ENCODE data around the gene SRP54.

Gene SRP54

DNA sequence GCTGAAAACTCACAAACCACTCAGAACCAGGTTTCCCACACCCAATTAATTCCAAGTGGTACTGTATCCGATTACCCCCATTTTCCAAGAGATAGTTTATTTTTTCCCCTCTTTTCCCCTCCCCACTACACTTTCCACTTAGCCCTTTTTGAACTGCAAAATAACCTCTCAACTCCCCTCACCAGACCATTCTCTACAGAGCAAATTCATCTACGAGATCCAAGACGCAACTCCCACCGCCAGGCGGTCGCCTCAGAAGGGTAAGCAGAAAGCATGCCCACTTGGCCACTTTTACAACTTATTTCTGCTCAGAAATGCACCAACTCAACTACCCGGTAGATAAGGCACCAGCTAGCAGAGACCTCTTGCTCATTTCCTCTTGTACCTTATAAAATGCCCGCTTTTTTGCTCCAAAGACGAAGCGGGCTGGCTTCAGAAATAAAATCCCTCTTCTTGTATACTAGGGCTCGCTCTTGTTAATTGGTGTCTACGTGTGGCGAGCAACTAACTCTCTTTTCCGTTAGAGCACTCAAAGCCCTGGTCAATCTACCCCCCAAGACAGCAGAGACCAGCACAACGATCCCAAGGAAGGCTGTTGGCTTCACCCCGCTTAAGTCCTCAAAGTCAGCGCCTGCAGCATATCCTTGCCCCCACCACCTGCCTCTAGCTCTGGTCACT is 910 bp upstream of the SRP54 start:
- H3K4me3 ChIP-seq (replicated peaks; ENCODE audit: low read depth, low read length) = peak overlapping the region; percentile 80
- TF ChIP-seq, protein P1, sequence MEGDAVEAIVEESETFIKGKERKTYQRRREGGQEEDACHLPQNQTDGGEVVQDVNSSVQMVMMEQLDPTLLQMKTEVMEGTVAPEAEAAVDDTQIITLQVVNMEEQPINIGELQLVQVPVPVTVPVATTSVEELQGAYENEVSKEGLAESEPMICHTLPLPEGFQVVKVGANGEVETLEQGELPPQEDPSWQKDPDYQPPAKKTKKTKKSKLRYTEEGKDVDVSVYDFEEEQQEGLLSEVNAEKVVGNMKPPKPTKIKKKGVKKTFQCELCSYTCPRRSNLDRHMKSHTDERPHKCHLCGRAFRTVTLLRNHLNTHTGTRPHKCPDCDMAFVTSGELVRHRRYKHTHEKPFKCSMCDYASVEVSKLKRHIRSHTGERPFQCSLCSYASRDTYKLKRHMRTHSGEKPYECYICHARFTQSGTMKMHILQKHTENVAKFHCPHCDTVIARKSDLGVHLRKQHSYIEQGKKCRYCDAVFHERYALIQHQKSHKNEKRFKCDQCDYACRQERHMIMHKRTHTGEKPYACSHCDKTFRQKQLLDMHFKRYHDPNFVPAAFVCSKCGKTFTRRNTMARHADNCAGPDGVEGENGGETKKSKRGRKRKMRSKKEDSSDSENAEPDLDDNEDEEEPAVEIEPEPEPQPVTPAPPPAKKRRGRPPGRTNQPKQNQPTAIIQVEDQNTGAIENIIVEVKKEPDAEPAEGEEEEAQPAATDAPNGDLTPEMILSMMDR (IDR thresholded peaks at IDR 0.05; ENCODE audit: low read depth, low read length, missing control alignments) = peak; percentile 28
- DNase-seq (ENCODE audit: extremely low read depth, low read depth) = no peak

GRCh38 chr14:34983148-34983760 is 462 bp downstream of the SRP54 start:
- DNase-seq (ENCODE audit: extremely low read depth, low read depth) = no peak
- H3K4me3 ChIP-seq (replicated peaks; ENCODE audit: low read depth, low read length) = peak overlapping the region; percentile 80
- TF ChIP-seq, protein P1 (IDR thresholded peaks at IDR 0.05; ENCODE audit: low read depth, low read length, missing control alignments) = no peak

DNA sequence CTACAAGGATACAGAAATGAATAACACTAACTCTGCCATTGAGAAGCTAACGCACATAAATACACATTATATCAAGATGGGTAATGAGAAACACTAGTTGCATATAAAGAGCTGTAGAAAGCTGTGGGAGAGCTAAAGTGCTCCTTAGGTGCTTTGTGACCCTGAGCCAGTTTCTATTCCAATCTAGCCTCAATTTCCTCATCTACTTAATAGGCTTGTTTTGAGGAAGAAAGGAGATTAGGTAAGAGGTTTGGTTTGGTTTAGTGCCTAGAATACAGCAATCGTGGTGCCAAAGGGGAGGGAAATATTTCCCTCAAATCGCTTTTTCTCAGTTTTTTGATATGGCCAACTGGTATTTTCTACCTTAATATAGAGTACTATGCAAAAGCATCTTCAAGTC is 994 bp downstream of the SRP54 start:
- TF ChIP-seq, protein P1 (IDR thresholded peaks at IDR 0.05; ENCODE audit: low read depth, low read length, missing control alignments) = no peak
- peak overlapping the region; percentile 80 for H3K4me3 ChIP-seq (replicated peaks; ENCODE audit: low read depth, low read length)
- DNase-seq (ENCODE audit: extremely low read depth, low read depth) = no peak

DNA sequence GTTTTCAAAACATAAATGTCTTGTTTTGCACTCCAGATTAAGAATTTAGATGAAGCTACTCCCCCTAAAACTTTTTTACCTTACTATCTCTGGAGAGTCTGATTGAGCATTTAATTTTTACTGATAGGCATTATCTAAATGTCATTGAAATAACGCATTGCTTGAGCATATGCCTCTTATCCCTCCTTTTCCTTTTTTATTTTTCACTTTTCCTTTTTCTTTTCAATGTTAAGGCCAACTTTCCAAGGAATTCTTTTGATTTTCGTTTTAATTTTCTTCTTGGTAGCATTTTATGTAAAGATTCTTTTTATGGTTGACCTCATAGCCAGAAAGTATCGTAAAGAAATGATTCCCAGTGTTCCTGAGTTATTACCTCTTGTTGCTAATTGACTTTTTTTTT is 2.9 kb downstream of the SRP54 start:
- DNase-seq (ENCODE audit: extremely low read depth, low read depth) = no peak
- TF ChIP-seq, protein P1 (IDR thresholded peaks at IDR 0.05; ENCODE audit: low read depth, low read length, missing control alignments) = no peak
- H3K4me3 ChIP-seq (replicated peaks; ENCODE audit: low read depth, low read length) = no peak overlapping the region

DNA sequence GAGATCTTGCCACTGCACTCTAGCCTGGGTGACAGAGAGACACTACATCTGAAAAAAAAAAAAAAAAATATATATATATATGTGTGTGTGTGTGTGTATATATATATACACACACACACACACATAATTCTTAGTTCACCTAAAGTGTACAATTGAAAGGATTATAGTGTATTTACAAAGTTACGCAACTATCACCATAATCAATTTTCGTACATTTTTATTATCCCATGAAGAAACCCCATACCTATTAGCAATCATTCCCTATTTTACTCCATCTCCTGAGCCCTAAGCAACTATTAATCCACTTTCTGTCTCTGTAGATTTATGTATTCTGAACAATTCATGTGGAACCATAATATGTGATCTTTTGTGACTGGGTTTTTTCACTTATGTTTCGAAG is 4.4 kb downstream of the SRP54 start:
- DNase-seq (ENCODE audit: extremely low read depth, low read depth) = no peak
- H3K4me3 ChIP-seq (replicated peaks; ENCODE audit: low read depth, low read length) = no peak overlapping the region
- TF ChIP-seq, protein P1 (IDR thresholded peaks at IDR 0.05; ENCODE audit: low read depth, low read length, missing control alignments) = no peak

- H3K4me3 ChIP-seq (replicated peaks; ENCODE audit: low read depth, low read length) = no peak overlapping the region
- DNase-seq (ENCODE audit: extremely low read depth, low read depth) = no peak
- TF ChIP-seq, protein P1 (IDR thresholded peaks at IDR 0.05; ENCODE audit: low read depth, low read length, missing control alignments) = no peak
These were observed 7.0 kb downstream of the SRP54 start for GRCh38 chr14:34989762-34990161.
